Adipose tissue (tissue), 3 donors: ENCODE data around the gene RXRA. TPM values are rescaled to one million over a fixed set of nuclear protein-coding genes. Genes with fewer than 3 reads are reported as not detected.
"Not testable (repeated sequence)": the region's sequence is repeated elsewhere in the genome, so short reads cannot be mapped to it uniquely, and the experiment has no call there.

ENCODE experiments used
- H3K27ac ChIP-seq: one replicate; pipeline ENCODE4 v1.5.1; 2013; ENCODE audit warnings: low read depth, low read length
- WGBS, 3 donors: extraction: QIAGEN DNeasy Blood & Tissue Kit; methylation state at CpG; one replicate each; pipeline ENCODE4 v1.1.7; 2013; 5-methylcytosine and 5-hydroxymethylcytosine counted together
- polyA plus RNA-seq, 3 donors: library from polyadenylated mRNA; stranded (reverse); fragments of 200-250 nt; gene quantifications; one replicate each; pipeline ENCODE4 v1.2.3, GENCODE V29; 2013
- donor health status: healthy with polysubstance abuse.
- donor health status: Bipolar disorder and iron deficiency.
- donor health status: healthy.

Gene RXRA
- polyA plus RNA-seq, 3 donors = 30.9 to 114 (median 69.4) TPM

- H3K27ac ChIP-seq = no peak overlapping the region
- WGBS, 3 donors = 46 to 91% (median 82%) methylated on average over 11 of the region's 11 CpGs
Observed at GRCh38 chr9:134304690-134305089, 21.6 kb upstream of the RXRA start.

- WGBS, 3 donors = 98 to 100% (median 100%) methylated on average over 1 of the region's 1 CpG
- no peak overlapping the region for H3K27ac ChIP-seq
Observed at GRCh38 chr9:134305533-134305932, 20.7 kb upstream of the RXRA start.

- not testable (repeated sequence) for H3K27ac ChIP-seq
Observed at GRCh38 chr9:134306042-134306441, 20.2 kb upstream of the RXRA start.

GRCh38 chr9:134306636-134307600, 19.3 kb upstream of the RXRA start:
- WGBS, 3 donors = 83 to 89% (median 88%) methylated on average over 15 of the region's 15 CpGs

GRCh38 chr9:134307674-134308638, 18.3 kb upstream of the RXRA start:
- no peak overlapping the region for H3K27ac ChIP-seq
- 67 to 92% (median 88%) methylated on average over 17 of the region's 17 CpGs for WGBS, 3 donors

More at GRCh38 chr9:134306636-134307600, 19.3 kb upstream of the RXRA start:
- H3K27ac ChIP-seq = no peak overlapping the region

GRCh38 chr9:134308639-134309220, 17.5 kb upstream of the RXRA start:
- 85 to 97% (median 93%) methylated on average over 14 of the region's 14 CpGs for WGBS, 3 donors
- H3K27ac ChIP-seq = not testable (repeated sequence)

GRCh38 chr9:134313470-134313869, 12.8 kb upstream of the RXRA start:
- H3K27ac ChIP-seq = no peak overlapping the region
- 96 to 98% (median 97%) methylated on average over 2 of the region's 2 CpGs for WGBS, 3 donors

- 91 to 92% (median 91%) methylated on average over 20 of the region's 20 CpGs for WGBS, 3 donors
- H3K27ac ChIP-seq = no peak overlapping the region
Observed at GRCh38 chr9:134314039-134314949, 12.0 kb upstream of the RXRA start.

GRCh38 chr9:134314950-134315715, 11.1 kb upstream of the RXRA start:
- H3K27ac ChIP-seq = no peak overlapping the region

GRCh38 chr9:134315716-134316448, 10.4 kb upstream of the RXRA start:
- H3K27ac ChIP-seq = no peak overlapping the region
- WGBS, 3 donors = 88 to 94% (median 91%) methylated on average over 17 to 19 of the region's 19 CpGs

More at GRCh38 chr9:134314950-134315715, 11.1 kb upstream of the RXRA start:
- WGBS, 3 donors = 85 to 92% (median 91%) methylated on average over 26 of the region's 26 CpGs

GRCh38 chr9:134316449-134317160, 9.7 kb upstream of the RXRA start:
- WGBS, 3 donors = 24 to 30% (median 25%) methylated on average over 16 of the region's 16 CpGs
- no peak overlapping the region for H3K27ac ChIP-seq

- WGBS, 3 donors = 61 to 69% (median 69%) methylated on average over 17 of the region's 17 CpGs
- no peak overlapping the region for H3K27ac ChIP-seq
Observed at GRCh38 chr9:134317400-134317789, 8.9 kb upstream of the RXRA start.

GRCh38 chr9:134317790-134318414, 8.4 kb upstream of the RXRA start:
- no peak overlapping the region for H3K27ac ChIP-seq
- 69 to 92% (median 79%) methylated on average over 3 to 4 of the region's 4 CpGs for WGBS, 3 donors

GRCh38 chr9:134318481-134318891, 7.8 kb upstream of the RXRA start:
- 93 to 95% (median 94%) methylated on average over 11 of the region's 11 CpGs for WGBS, 3 donors

GRCh38 chr9:134318941-134319305, 7.3 kb upstream of the RXRA start:
- H3K27ac ChIP-seq = no peak overlapping the region
- 76 to 93% (median 78%) methylated on average over 5 of the region's 5 CpGs for WGBS, 3 donors

More at GRCh38 chr9:134318481-134318891, 7.8 kb upstream of the RXRA start:
- H3K27ac ChIP-seq = no peak overlapping the region
